OCI-LY3 (cell line): ENCODE data around the gene R3HDM2.

Experiments used
- H2AFZ ChIP-seq: fragments of 200-600, 300-600 bp; shearing (Covaris generic); 2 replicates; pipeline ENCODE4 v1.6.0; 2014; ENCODE audit warnings: antibody characterized with exemption, low read depth, low read length
- H3K27ac ChIP-seq: fragments of 200-600, 300-600 bp; sonication (generic); 2 replicates; pipeline ENCODE4 v1.5.1; 2014; ENCODE audit warnings: mild to moderate bottlenecking, low read length, moderate library complexity, mixed read lengths
- H3K27me3 ChIP-seq: fragments of 200-600, 300-600 bp; sonication (generic); 2 replicates; pipeline ENCODE4 v1.6.1; 2014; ENCODE audit warnings: low read depth, low read length, mixed read lengths
- H3K36me3 ChIP-seq: fragments of 200-600, 300-600 bp; sonication (generic); replicated peaks from 2 replicates; pipeline ENCODE3; 2014; ENCODE audit warnings: low read depth, low read length, mixed read lengths
- H3K4me1 ChIP-seq: fragments of 300-600, 200-600 bp; sonication (generic); 2 replicates; pipeline ENCODE4 v1.6.1; 2014; ENCODE audit warnings: low read length, mixed read lengths
- H3K4me2 ChIP-seq: fragments of 200-600, 300-600 bp; sonication (generic); 2 replicates; pipeline ENCODE4 v1.6.1; 2014; ENCODE audit warnings: low read length, mixed read lengths
- H3K4me3 ChIP-seq: fragments of 300-600, 200-600 bp; sonication (generic); 2 replicates; pipeline ENCODE4 v1.5.1; 2014; ENCODE audit warnings: antibody characterized with exemption, mild to moderate bottlenecking, low read length, moderate library complexity
- H3K79me2 ChIP-seq: fragments of 300-600, 200-600 bp; shearing (Covaris generic); 2 replicates; pipeline ENCODE4 v1.6.1; 2014; ENCODE audit warnings: mild to moderate bottlenecking, low read length, mixed read lengths
- H3K9ac ChIP-seq: fragments of 300-600, 200-600 bp; shearing (Covaris generic); 2 replicates; pipeline ENCODE4 v1.6.0; 2014; ENCODE audit warnings: mild to moderate bottlenecking, low read length, moderate library complexity
- H3K9me3 ChIP-seq: fragments of 200-600, 300-600 bp; shearing (Covaris generic); 2 replicates; pipeline ENCODE4 v1.6.1; 2014; ENCODE audit warnings: low read length, mixed read lengths; ENCODE audit not compliant: insufficient read depth
- H4K20me1 ChIP-seq: fragments of 200-600, 300-600 bp; sonication (generic); 2 replicates; pipeline ENCODE4 v1.6.1; 2016; ENCODE audit warnings: low read length, mixed read lengths; ENCODE audit not compliant: insufficient read depth
- CTCF ChIP-seq: fragments of 200-600, 300-600 bp; sonication (generic); IDR thresholded peaks from 2 replicates; pipeline ENCODE4 v1.5.1; 2014; ENCODE audit warnings: antibody characterized with exemption, low read length, low read depth
- EZH2phosphoT487 ChIP-seq: fragments of 200-600 bp; shearing (Covaris generic); IDR thresholded peaks from 2 replicates; pipeline ENCODE4 v1.6.1; 2018; ENCODE audit warnings: antibody characterized with exemption, mixed run types, low read depth

The R3HDM2 gene

GRCh38 chr12:57258977-57259970 lies 171.6 kb downstream of the R3HDM2 start:
- peaks cover 15% of the 10 kb centered on the region for H3K36me3 ChIP-seq
- no peak overlapping the region for H3K9ac ChIP-seq
- H3K9me3 ChIP-seq = no peaks in the 10 kb centered on the region

GRCh38 chr12:57255916-57256315 lies 174.9 kb downstream of the R3HDM2 start:
- H3K4me3 ChIP-seq = no peak overlapping the region
- H3K9ac ChIP-seq = no peak overlapping the region
- no peaks in the 10 kb centered on the region for H3K9me3 ChIP-seq
- peaks cover 15% of the 10 kb centered on the region for H3K36me3 ChIP-seq
- H3K4me2 ChIP-seq = no peak overlapping the region
- no peaks in the 10 kb centered on the region for H3K27me3 ChIP-seq
- H3K79me2 ChIP-seq = no peaks in the 10 kb centered on the region
- TF ChIP-seq EZH2phosphoT487 (no peak), CTCF (no peak)
- H4K20me1 ChIP-seq = no peaks in the 10 kb centered on the region
- H3K27ac ChIP-seq = no peak overlapping the region
- H2AFZ ChIP-seq = no peak overlapping the region
- no peaks in the 10 kb centered on the region for H3K4me1 ChIP-seq

More at GRCh38 chr12:57258977-57259970, 171.6 kb downstream of the R3HDM2 start:
- Histone ChIP-seq H4K20me1 (no peaks in the 10 kb centered on the region), H3K4me3 (no peak overlapping the region), H3K4me2 (no peak overlapping the region), H3K27me3 (no peaks in the 10 kb centered on the region), H3K27ac (no peak overlapping the region), H3K4me1 (no peaks in the 10 kb centered on the region), H2AFZ (no peak overlapping the region), H3K79me2 (no peaks in the 10 kb centered on the region)
- TF ChIP-seq CTCF = no peak
- TF ChIP-seq EZH2phosphoT487 = no peak

- TF ChIP-seq CTCF = no peak
- no peak for TF ChIP-seq EZH2phosphoT487
- Histone ChIP-seq H3K27ac (no peak overlapping the region), H3K36me3 (peaks cover 15% of the 10 kb centered on the region)
Observed at GRCh38 chr12:57254506-57255280, 176.2 kb downstream of the R3HDM2 start.

GRCh38 chr12:57250956-57251355 lies 179.9 kb downstream of the R3HDM2 start, which contains the start of gene STAC3:
Gene STAC3 (minus strand): TSS chr12:57251187. CDS start chr12:57249636, 1,551 bp downstream.
- Histone ChIP-seq H4K20me1 (no peaks in the 10 kb centered on the region), H3K4me3 (no peak within 1 kb of the TSS), H3K27ac (no peak within 1 kb of the TSS), H3K79me2 (no peaks in the 10 kb centered on the region), H3K4me1 (peaks cover 12% of the 10 kb centered on the region), H3K9me3 (no peaks in the 10 kb centered on the region), H2AFZ (no peak within 1 kb of the TSS), H3K4me2 (no peak within 1 kb of the TSS), H3K36me3 (peaks cover 4% of the 10 kb centered on the region), H3K9ac (no peak within 1 kb of the TSS), H3K27me3 (no peaks in the 10 kb centered on the region)
- TF ChIP-seq EZH2phosphoT487 (no peak), CTCF (no peak)

More at GRCh38 chr12:57254506-57255280, 176.2 kb downstream of the R3HDM2 start:
- H3K27me3 ChIP-seq = no peaks in the 10 kb centered on the region
- no peaks in the 10 kb centered on the region for H3K79me2 ChIP-seq
- H3K4me3 ChIP-seq = no peak overlapping the region
- no peak overlapping the region for H3K4me2 ChIP-seq
- H3K4me1 ChIP-seq = no peaks in the 10 kb centered on the region
- no peak overlapping the region for H3K9ac ChIP-seq
- no peaks in the 10 kb centered on the region for H4K20me1 ChIP-seq
- no peak overlapping the region for H2AFZ ChIP-seq
- H3K9me3 ChIP-seq = no peaks in the 10 kb centered on the region
